Uterus (tissue), 4 donors: ENCODE results near the gene IPO11. TPM values are rescaled to one million over a fixed set of nuclear protein-coding genes. Genes with fewer than 3 reads are reported as not detected.
A peak's percentile ranks its signal among the peaks of the same experiment; 100 is the strongest.

Source experiments
- DNase-seq, 2 donors: peaks; one replicate each; pipeline ENCODE4 v3.0.0-alpha.2; 2019 to 2020
- H3K27ac ChIP-seq, 2 donors: fragments of 200-600 bp; sonication (generic); 1 replicate in 1 of 2; 2 replicates in 1 of 2; pipeline ENCODE4 v1.5.1; 2016 to 2018
- H3K27me3 ChIP-seq, 2 donors: fragments of 200-600 bp; sonication (generic); one replicate each; pipeline ENCODE4 v1.5.1; 2018 to 2019; ENCODE audit warnings: control low read depth in 1 of 2
- H3K36me3 ChIP-seq, 2 donors: fragments of 200-600 bp; sonication (generic); one replicate each; pipeline ENCODE4 v1.5.1; 2019; ENCODE audit warnings: control low read depth in 1 of 2
- H3K4me1 ChIP-seq, 2 donors: fragments of 200-600 bp; sonication (generic); one replicate each; pipeline ENCODE4 v1.5.1; 2018 to 2019; ENCODE audit warnings: control low read depth in 1 of 2
- H3K4me3 ChIP-seq, 2 donors: fragments of 200-600 bp; sonication (generic); 1 replicate in 1 of 2; 2 replicates in 1 of 2; pipeline ENCODE4 v1.5.1; 2018 to 2019; ENCODE audit warnings: mild to moderate bottlenecking in 1 of 2
- H3K9me3 ChIP-seq, 2 donors: fragments of 200-600 bp; sonication (generic); one replicate each; pipeline ENCODE4 v1.5.1; 2019; ENCODE audit warnings: control low read depth in 1 of 2
- POLR2A ChIP-seq, 2 donors: fragments of 450-650 bp; IDR thresholded peaks; one replicate each; pipeline ENCODE4 v1.6.1; 2016; ENCODE audit warnings: antibody characterized with exemption in 2 of 2, mild to moderate bottlenecking in 1 of 2, moderate library complexity in 1 of 2
- intact Hi-C: fragments of 100-400 bp; cut with DNase I; formaldehyde crosslinking; loops from one replicate; pipeline ENCODE4 v1.15.1; 2023; ENCODE audit warnings: low total_unique reads
- total RNA-seq, 4 donors: library from RNA; depleted of rRNA in 3 of 4; stranded (reverse); fragments of >200 nt in 3 of 4; gene quantifications; one replicate each; pipeline versions ENCODE4 v1.1.0 to v1.2.4, GENCODE V29; 2014 to 2023
- TF ChIP-seq, protein P1 (sequence below), 4 experiments: fragments of 200-600 bp in 2 of 4; fragments of 450-650 bp in 2 of 4; sonication (generic) in 2 of 4; IDR thresholded peaks; one replicate each; pipeline ENCODE4 v1.5.1; 2016 to 2019; ENCODE audit warnings: antibody characterized with exemption in 4 of 4, mild to moderate bottlenecking in 2 of 4, moderate library complexity in 1 of 4
- donor health status: DM: yes; HTN: yes; CAD: no.

Gene IPO11
- total RNA-seq = 10 to 100 TPM; 20.0 to 62.0 (median 45.3) TPM

DNA sequence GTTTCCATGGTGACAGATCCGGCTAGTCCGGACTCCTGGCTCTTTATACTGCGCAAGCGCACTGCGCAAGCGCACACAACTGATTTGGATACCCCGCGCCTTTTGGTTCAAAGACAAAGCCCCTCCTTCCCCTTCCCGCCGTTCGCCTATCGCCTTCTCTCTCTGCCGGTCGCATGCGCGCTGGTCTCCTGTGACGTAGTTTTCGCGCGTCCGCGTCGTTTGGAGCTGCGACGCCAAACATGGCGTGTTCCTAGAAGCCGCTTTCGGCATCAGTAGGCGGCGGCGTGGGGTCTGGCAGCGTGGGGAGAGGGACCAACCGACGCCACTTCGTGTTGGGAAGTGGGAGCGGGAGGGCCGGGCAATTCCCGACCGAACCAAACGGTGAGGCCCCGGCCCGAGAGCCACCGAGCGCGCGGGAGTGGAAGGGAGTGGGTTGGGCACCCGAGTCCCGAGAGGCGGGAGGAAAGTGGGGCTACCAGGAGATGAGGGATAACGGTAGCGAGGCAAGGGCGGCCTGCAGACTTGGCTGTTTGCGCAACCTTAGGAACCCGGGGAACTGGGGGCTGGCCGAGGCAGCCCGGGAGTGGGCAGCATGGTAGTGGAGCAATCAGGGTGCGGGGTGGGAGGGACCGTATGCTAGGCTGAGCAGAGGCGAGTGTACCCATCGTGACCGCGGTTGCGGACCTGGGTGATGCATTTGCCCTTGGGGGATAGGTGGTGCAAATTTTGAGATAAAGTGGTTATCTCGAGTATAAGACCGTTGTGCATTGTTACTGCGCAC, at the start of gene IPO11:
Gene IPO11 (plus strand): TSS at position 215 of the 781 bp plus-strand sequence. CDS start 24,517 bp downstream, outside the sequence.
- no peaks in the 10 kb centered on the region for H3K9me3 ChIP-seq
- no peaks in the 10 kb centered on the region for H3K36me3 ChIP-seq
- H3K4me1 ChIP-seq = peaks cover 0 to 7% of the 10 kb centered on the region in 2 donors
- peak within 1 kb of the TSS; percentile 75 to 97 for H3K4me3 ChIP-seq
- intact Hi-C loops = no loop called here
- peak; percentile 28 to 75 for TF ChIP-seq POLR2A (IDR thresholded peaks at IDR 0.05)
- TF ChIP-seq, protein P1, sequence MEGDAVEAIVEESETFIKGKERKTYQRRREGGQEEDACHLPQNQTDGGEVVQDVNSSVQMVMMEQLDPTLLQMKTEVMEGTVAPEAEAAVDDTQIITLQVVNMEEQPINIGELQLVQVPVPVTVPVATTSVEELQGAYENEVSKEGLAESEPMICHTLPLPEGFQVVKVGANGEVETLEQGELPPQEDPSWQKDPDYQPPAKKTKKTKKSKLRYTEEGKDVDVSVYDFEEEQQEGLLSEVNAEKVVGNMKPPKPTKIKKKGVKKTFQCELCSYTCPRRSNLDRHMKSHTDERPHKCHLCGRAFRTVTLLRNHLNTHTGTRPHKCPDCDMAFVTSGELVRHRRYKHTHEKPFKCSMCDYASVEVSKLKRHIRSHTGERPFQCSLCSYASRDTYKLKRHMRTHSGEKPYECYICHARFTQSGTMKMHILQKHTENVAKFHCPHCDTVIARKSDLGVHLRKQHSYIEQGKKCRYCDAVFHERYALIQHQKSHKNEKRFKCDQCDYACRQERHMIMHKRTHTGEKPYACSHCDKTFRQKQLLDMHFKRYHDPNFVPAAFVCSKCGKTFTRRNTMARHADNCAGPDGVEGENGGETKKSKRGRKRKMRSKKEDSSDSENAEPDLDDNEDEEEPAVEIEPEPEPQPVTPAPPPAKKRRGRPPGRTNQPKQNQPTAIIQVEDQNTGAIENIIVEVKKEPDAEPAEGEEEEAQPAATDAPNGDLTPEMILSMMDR (IDR thresholded peaks at IDR 0.05) = no peak
- no peaks in the 10 kb centered on the region for H3K27me3 ChIP-seq
- DNase-seq = peak; percentile 98 to 99
- H3K27ac ChIP-seq = peak within 1 kb of the TSS; percentile 62 to 75

DNA sequence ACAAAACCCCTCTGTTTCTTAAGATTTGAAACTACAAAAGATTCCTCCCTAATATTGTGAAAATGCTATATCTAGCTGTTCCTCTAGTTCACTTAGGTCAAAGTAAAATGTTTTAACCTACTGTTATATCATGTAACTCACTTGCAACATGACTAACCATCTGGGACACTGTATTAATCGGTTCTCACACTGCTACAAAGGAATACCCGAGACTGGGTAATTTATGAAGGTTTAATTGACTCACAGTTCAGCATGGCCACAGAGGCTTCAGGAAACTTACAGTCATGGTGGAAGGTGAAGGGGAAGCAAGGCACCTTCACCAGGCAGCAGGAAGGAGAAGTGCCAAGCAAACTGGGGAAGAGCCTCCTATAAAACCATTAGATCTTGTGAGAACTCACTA, 43.5 kb upstream of the IPO11 start:
- no peaks in the 10 kb centered on the region for H3K4me1 ChIP-seq
- H3K36me3 ChIP-seq = no peaks in the 10 kb centered on the region
- DNase-seq = no peak

DNA sequence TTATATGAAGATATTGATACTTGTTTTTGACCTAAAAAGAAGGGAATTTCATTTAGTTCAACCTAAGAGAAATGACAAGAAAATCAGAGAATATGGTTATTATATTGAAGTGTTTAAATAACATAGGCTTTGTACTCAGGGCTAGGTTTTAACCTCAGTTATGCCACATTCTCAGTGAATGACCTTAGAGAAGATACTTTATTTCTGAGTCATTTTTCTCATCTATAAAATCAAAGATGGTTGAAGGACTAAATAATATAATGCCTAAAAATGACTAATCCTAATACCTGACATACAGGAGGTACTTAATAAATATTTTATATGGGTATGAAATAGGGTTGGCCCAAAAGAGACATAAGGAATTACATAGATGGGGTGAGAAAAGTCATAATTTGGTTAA, 41.2 kb upstream of the IPO11 start:
- TF ChIP-seq, protein P1 (IDR thresholded peaks at IDR 0.05) = no peak
- no peak for TF ChIP-seq POLR2A (IDR thresholded peaks at IDR 0.05)
- no peak for DNase-seq
- Histone ChIP-seq H3K27me3 (no peaks in the 10 kb centered on the region), H3K27ac (no peak overlapping the region), H3K4me3 (no peak overlapping the region), H3K9me3 (no peaks in the 10 kb centered on the region), H3K36me3 (no peaks in the 10 kb centered on the region), H3K4me1 (no peaks in the 10 kb centered on the region)
- intact Hi-C loops = no loop called here

More for the DNA sequence above, 43.5 kb upstream of the IPO11 start:
- H3K27me3 ChIP-seq = no peaks in the 10 kb centered on the region
- H3K9me3 ChIP-seq = no peaks in the 10 kb centered on the region
- no peak for TF ChIP-seq POLR2A (IDR thresholded peaks at IDR 0.05)
- TF ChIP-seq, protein P1 (IDR thresholded peaks at IDR 0.05) = no peak
- H3K27ac ChIP-seq = no peak overlapping the region
- H3K4me3 ChIP-seq = no peak overlapping the region
- intact Hi-C loops = no loop called here

DNA sequence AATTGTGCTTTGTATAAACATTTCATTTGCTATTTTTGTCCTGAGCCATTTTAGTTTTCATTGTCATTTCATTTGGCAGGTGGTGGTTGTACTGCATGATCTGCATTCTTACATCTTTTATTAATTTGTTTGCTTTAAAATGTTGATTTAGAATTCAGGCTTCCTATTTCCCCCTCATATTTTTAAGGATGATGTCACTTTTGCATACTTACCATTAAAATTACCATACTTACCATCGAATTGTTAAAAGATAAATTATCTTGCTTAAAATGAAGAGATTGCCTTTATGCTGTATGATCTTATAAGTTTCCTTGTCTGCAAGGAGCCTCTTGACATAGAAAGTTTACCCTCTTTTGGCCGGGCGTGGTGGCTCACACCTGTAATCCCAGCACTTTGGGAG, 40.0 kb upstream of the IPO11 start:
- no peak for DNase-seq
- TF ChIP-seq, protein P1 (IDR thresholded peaks at IDR 0.05) = no peak
- TF ChIP-seq POLR2A (IDR thresholded peaks at IDR 0.05) = no peak
- Histone ChIP-seq H3K4me1 (no peaks in the 10 kb centered on the region), H3K27me3 (no peaks in the 10 kb centered on the region), H3K27ac (no peak overlapping the region), H3K4me3 (no peak overlapping the region), H3K9me3 (no peaks in the 10 kb centered on the region), H3K36me3 (no peaks in the 10 kb centered on the region)
- intact Hi-C loops = no loop called here

DNA sequence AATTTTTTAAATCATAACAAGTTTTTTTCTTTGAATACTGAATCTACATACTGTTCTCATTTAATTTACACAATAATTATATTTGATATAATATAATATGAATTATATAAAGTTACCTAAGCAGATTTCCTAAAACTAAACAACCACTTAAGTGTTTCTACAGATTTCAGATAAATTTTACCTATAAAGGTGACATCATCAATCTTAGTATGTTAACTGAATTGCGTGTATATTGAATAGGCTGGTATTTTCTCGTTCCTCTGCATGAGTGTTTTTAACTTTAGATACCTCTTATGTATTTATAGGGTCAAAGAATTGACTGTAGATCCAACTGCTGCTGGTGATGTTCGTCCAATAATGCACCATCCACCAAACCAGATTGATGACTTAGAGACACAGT, 39.2 kb upstream of the IPO11 start:
- Histone ChIP-seq H3K4me1 (no peaks in the 10 kb centered on the region), H3K27ac (no peak overlapping the region), H3K4me3 (no peak overlapping the region), H3K36me3 (no peaks in the 10 kb centered on the region), H3K27me3 (no peaks in the 10 kb centered on the region), H3K9me3 (no peaks in the 10 kb centered on the region)
- DNase-seq = no peak
- intact Hi-C loops = no loop called here
- TF ChIP-seq POLR2A (IDR thresholded peaks at IDR 0.05) = no peak
- TF ChIP-seq, protein P1 (IDR thresholded peaks at IDR 0.05) = no peak
